Natural killer cell treated with Interleukin-12 subunit alpha and Interleukin-12 subunit beta and Interleukin-15 and Interleukin-18, amount 100 ng/mL, for 72 hours (primary cell): ENCODE results near the gene MACROD2. TPM values are rescaled to one million over a fixed set of nuclear protein-coding genes. Genes with fewer than 3 reads are reported as not detected.
"Not testable (repeated sequence)": the region's sequence is repeated elsewhere in the genome, so short reads cannot be mapped to it uniquely, and the experiment has no call there.

ENCODE experiments used
- ATAC-seq, 2 donors: fragments of 150-1000 bp; cut with Tn5 transposase in 1 of 2; sonication (Bioruptor Pico), chemical (Tn5 transposase) in 1 of 2; 2 replicates each; pipeline ENCODE4 v1.10.0; 2021
- DNase-seq: peaks from one replicate; pipeline ENCODE4 v3.0.0; 2022; ENCODE audit warnings: low spot score
- H3K27ac Mint-ChIP-seq, 2 donors: 1 replicate in 1 of 2; 2 replicates in 1 of 2; pipeline ENCODE4 v1.8.0; 2022; ENCODE audit warnings: mixed read lengths in 2 of 2, mild to moderate bottlenecking in 1 of 2, moderate library complexity in 1 of 2
- H3K27me3 Mint-ChIP-seq, 2 donors: 1 replicate in 1 of 2; 2 replicates in 1 of 2; pipeline ENCODE4 v1.8.0; 2022; ENCODE audit warnings: mixed read lengths in 2 of 2
- H3K36me3 Mint-ChIP-seq: one replicate; pipeline ENCODE4 v1.8.0; 2022; ENCODE audit warnings: mixed read lengths
- H3K4me1 Mint-ChIP-seq, 2 donors: 1 replicate in 1 of 2; 2 replicates in 1 of 2; pipeline ENCODE4 v1.8.0; 2022; ENCODE audit warnings: low read depth in 2 of 2, mixed read lengths in 2 of 2, mild to moderate bottlenecking in 1 of 2
- H3K4me3 Mint-ChIP-seq: one replicate; pipeline ENCODE4 v1.8.0; 2022; ENCODE audit warnings: mixed read lengths
- H3K9me3 Mint-ChIP-seq: 2 replicates; pipeline ENCODE4 v1.8.0; 2022; ENCODE audit warnings: mixed read lengths
- total RNA-seq, 2 donors: library from RNA; stranded (reverse); gene quantifications; one replicate each; pipeline ENCODE4 v1.2.3, GENCODE V29; 2022

MACROD2 gene
- total RNA-seq, 2 donors from 2014 or later: not detected

- H3K27ac Mint-ChIP-seq: no peak overlapping the region
- no peak overlapping the region for H3K4me3 Mint-ChIP-seq
- H3K4me1 Mint-ChIP-seq: no peaks in the 10 kb centered on the region
- DNase-seq (no peak), ATAC-seq (no peak)
- H3K27me3 Mint-ChIP-seq: no peaks in the 10 kb centered on the region
- H3K36me3 Mint-ChIP-seq: peaks cover 6% of the 10 kb centered on the region
- peaks cover 16% of the 10 kb centered on the region for H3K9me3 Mint-ChIP-seq
These were observed 920.0 kb downstream of the MACROD2 start for GRCh38 chr20:14915356-14915755.

DNA sequence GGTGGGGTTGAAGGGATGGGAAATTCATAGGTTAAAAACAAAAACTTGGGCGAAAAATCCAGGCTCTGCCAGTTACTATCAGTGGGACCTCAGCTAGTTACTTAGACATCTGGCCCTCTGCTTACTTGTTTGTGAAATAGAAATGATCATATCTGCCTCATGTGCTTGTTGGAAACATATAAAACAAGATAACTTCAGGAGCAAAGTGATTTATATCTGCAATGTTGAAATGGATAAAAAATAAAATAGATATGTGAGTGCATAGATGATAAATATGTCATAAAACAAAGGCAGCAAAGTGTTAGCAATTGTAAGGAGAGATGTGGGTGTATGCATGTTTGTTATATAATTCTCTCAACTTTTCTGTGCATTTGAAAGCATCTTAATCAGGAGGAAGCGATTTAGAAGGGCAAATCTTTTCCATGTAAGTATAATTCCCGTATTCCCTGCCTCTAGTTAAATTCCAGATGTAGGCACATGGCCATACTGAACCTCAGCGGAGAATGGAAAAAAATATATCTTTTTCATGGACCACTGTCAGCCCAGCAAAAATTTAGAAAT, 921.1 kb downstream of the MACROD2 start:
- ATAC-seq: no peak
- Mint-ChIP-seq H3K27me3 (no peaks in the 10 kb centered on the region), H3K9me3 (peaks cover 16% of the 10 kb centered on the region), H3K4me1 (no peaks in the 10 kb centered on the region), H3K27ac (no peak overlapping the region), H3K36me3 (peaks cover 6% of the 10 kb centered on the region), H3K4me3 (no peak overlapping the region)
- no peak for DNase-seq

GRCh38 chr20:14918281-14918680, 923.0 kb downstream of the MACROD2 start:
- no peaks in the 10 kb centered on the region for H3K4me1 Mint-ChIP-seq
- H3K9me3 Mint-ChIP-seq: peaks cover 12% of the 10 kb centered on the region
- no peak for ATAC-seq
- no peak overlapping the region for H3K4me3 Mint-ChIP-seq
- no peak for DNase-seq
- no peak overlapping the region for H3K27ac Mint-ChIP-seq
- H3K36me3 Mint-ChIP-seq: peaks cover 10% of the 10 kb centered on the region
- no peaks in the 10 kb centered on the region for H3K27me3 Mint-ChIP-seq

DNA sequence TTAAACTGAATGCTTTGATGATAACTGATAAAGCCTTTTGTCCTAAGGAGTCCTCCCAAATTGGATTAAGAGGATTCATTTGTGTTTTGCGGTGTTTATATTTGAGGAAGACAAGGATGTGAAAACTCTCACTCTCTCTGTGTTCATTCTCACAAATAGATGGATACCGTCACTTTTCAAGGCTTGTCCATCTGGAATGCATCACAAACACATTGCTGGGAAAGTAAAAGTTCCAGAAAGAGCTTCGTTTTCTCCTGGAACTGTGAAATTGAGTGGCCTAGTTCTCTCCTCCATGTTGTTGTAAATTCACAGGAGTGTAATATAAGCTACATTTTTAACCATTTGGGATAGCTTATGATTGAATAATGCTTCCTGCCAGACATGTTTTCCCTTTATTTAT, 923.7 kb downstream of the MACROD2 start:
- H3K27me3 Mint-ChIP-seq: no peaks in the 10 kb centered on the region
- DNase-seq (no peak), ATAC-seq (no peak)
- no peak overlapping the region for H3K4me3 Mint-ChIP-seq
- H3K27ac Mint-ChIP-seq: no peak overlapping the region
- H3K9me3 Mint-ChIP-seq: peaks cover 11% of the 10 kb centered on the region
- no peaks in the 10 kb centered on the region for H3K4me1 Mint-ChIP-seq
- H3K36me3 Mint-ChIP-seq: peaks cover 13% of the 10 kb centered on the region

DNA sequence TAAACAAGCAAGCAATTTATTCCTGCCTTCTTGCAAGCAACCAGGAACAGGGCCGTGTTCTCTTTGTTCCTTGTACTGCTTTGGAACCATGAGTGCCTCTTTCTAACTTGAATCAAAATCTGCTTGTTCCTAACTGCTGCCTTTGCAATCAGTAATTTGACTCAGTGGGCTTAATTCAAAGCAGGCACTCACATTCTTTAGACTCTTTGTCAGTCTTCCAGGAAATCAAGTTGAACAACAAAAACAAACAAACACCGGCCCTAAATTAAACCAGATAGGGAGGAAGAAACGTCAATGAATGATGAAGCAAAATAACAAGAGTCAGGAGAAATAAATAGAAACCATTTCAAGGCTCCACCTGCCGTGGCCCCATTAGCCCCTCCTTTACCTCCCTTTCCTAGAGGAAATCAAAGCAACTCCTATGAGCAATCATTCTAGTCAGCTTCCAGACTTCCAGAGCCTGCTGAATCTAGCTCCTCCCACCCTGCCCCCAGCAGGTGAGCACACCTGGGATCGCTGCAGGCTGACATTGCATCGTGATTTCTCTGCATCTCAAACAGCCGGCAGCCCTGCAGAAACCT, 924.3 kb downstream of the MACROD2 start:
- ATAC-seq (no peak), DNase-seq (no peak)
- Mint-ChIP-seq H3K4me1 (no peaks in the 10 kb centered on the region), H3K4me3 (no peak overlapping the region), H3K27me3 (no peaks in the 10 kb centered on the region), H3K36me3 (peaks cover 13% of the 10 kb centered on the region), H3K9me3 (peaks cover 9% of the 10 kb centered on the region), H3K27ac (no peak overlapping the region)

DNA sequence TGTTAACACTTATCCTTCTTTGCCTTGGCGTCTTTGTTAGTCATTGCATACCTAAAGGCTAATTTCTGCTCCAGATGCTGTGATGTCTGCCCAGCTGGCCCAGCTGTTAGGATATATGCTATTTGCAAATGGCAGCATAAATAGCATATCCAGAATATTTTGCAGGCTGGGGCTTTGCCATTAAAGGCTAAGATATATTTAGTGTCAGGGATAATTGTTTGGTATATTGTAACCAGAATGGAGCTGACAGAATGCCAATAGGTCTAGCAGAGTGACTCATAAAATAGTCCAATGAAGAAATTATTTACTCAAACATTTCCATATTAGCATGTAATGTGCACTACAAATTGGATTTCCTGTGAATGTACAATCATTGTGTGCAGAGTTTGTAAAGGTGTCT, 926.2 kb downstream of the MACROD2 start:
- peaks cover 9% of the 10 kb centered on the region for H3K9me3 Mint-ChIP-seq
- H3K27me3 Mint-ChIP-seq: no peaks in the 10 kb centered on the region
- H3K4me1 Mint-ChIP-seq: no peaks in the 10 kb centered on the region
- ATAC-seq: no peak
- no peak overlapping the region for H3K4me3 Mint-ChIP-seq
- H3K36me3 Mint-ChIP-seq: peaks cover 13% of the 10 kb centered on the region
- no peak for DNase-seq
- H3K27ac Mint-ChIP-seq: no peak overlapping the region

DNA sequence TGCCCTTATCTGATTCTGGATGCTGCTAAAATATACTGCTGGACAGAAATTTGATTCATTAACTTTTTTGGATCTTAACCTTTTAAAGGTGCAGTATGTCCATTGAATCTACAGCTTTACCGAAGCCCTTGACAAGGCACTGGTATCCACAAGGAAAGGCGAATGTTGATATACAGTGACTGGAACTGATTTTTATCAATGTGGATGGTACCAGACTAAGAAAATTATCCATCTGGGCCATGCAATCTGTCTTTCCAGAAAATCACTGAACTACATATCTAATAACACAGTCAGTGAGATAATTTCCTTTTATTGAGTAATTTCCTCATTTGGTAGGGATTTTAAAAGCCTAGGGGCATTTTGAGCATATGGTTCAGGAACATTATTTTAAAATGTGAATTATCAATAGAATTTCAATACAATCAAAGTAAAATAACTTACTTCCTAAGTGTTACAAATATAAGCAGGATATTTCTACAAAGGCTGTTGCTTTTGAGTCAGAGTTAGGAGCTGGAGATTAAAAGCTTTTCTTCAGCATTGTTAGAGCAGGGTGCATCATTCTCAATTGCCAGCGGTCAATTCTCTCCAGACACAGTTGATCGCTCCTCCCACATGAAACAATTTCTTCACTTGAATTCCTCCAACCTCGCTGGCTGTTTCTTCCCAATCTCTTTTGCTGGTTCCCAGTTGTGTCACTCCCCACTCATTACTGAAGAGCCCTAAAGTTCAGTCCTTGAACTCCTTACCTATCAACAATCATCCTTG, 927.4 kb downstream of the MACROD2 start:
- no peaks in the 10 kb centered on the region for H3K4me1 Mint-ChIP-seq
- no peak overlapping the region for H3K27ac Mint-ChIP-seq
- no peaks in the 10 kb centered on the region for H3K27me3 Mint-ChIP-seq
- H3K9me3 Mint-ChIP-seq: peaks cover 4% of the 10 kb centered on the region
- DNase-seq (no peak), ATAC-seq (no peak)
- peaks cover 7% of the 10 kb centered on the region for H3K36me3 Mint-ChIP-seq
- no peak overlapping the region for H3K4me3 Mint-ChIP-seq

DNA sequence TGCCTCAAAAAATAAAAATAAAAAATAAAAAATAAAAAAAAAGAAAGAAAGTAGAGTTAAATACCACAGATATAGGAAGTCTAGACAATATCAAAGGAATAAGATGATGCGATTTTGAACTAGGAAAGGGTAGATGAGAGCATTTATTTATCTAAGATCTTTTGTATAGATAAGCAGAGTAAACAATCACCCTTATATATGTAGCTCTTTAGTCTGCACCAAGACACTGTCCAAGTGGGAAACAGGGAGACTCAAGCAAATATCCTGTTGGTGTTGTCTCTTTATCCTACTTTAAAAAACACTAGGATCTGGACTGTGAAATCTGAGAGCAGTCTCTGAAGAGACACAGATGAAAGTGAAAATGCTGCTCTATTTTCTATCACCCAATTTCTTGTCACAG, 929.1 kb downstream of the MACROD2 start:
- Mint-ChIP-seq H3K27ac (no peak overlapping the region), H3K4me1 (no peaks in the 10 kb centered on the region), H3K9me3 (peaks cover 6% of the 10 kb centered on the region), H3K4me3 (no peak overlapping the region), H3K36me3 (peaks cover 7% of the 10 kb centered on the region), H3K27me3 (no peaks in the 10 kb centered on the region)
- ATAC-seq: no peak
- no peak for DNase-seq

DNA sequence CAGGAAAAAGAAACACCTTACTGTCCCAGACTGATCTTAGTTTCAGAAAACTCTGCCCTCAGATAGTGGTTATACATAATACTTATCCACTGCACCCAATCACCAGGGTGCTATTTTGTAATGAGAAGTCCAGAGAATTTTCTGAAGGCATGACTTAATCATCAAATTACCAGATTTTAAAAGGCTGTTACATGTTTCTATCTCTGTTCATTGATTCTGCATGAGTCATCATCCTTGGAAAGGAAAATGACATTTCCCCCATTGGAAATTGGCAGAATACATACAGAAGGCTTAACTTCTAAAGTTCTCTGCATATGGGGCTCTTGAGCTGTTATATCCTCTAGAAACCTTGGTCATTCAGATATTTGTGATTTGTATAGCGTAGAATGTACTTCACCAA, 930.0 kb downstream of the MACROD2 start:
- ATAC-seq: no peak
- no peaks in the 10 kb centered on the region for H3K27me3 Mint-ChIP-seq

DNA sequence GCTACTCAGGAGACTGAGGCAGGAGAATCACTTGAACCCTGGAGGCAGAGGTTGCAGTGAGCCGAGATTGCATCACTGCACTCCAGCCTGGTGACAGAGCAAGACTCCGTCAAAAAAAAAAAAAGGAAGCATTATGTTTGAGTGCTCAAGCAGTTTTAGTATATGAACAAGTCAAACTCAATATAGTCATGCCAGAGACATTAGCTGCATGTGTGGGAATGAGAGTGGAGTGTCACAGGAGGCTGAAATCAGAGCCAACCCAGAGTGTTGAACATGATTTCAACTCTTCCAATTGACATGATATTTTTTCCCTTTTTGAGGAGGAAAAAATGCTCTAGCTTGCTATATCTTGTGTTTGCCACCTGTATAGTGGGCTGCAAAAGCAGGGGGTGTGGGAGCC, 931.1 kb downstream of the MACROD2 start:
- H3K36me3 Mint-ChIP-seq, H3K27me3 Mint-ChIP-seq, ATAC-seq, H3K9me3 Mint-ChIP-seq, H3K4me3 Mint-ChIP-seq, H3K4me1 Mint-ChIP-seq, H3K27ac Mint-ChIP-seq, DNase-seq: not testable (repeated sequence)

More for the DNA sequence above, 930.0 kb downstream of the MACROD2 start:
- Mint-ChIP-seq H3K9me3 (peaks cover 6% of the 10 kb centered on the region), H3K36me3 (peaks cover 7% of the 10 kb centered on the region), H3K4me1 (no peaks in the 10 kb centered on the region), H3K4me3 (no peak overlapping the region), H3K27ac (no peak overlapping the region)
- no peak for DNase-seq

GRCh38 chr20:14928083-14928482, 932.8 kb downstream of the MACROD2 start:
- H3K4me1 Mint-ChIP-seq: no peaks in the 10 kb centered on the region
- H3K36me3 Mint-ChIP-seq: peaks cover 5% of the 10 kb centered on the region
- H3K27ac Mint-ChIP-seq: no peak overlapping the region
- no peaks in the 10 kb centered on the region for H3K27me3 Mint-ChIP-seq
- no peak for ATAC-seq
- no peak for DNase-seq
- H3K9me3 Mint-ChIP-seq: peaks cover 3% of the 10 kb centered on the region
- no peak overlapping the region for H3K4me3 Mint-ChIP-seq

DNA sequence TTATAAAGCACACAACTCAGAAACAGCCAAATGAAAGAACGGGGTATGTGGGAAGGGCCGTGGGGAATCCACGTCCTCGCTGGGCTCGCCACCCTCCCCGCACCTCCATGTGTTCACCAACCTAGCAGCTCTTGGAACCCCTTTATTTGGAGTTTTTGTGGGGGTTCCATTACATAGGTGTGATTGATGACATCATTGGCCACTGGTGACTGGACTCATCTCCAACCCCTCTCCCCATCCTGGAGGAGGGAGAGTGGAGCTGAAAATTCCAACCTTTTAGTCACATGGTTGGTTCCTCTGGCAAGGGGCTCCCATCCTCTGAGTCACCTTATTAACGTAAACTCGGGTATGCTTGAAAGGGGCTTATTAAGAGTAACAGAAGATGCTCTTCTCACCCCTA, 934.1 kb downstream of the MACROD2 start:
- H3K4me3 Mint-ChIP-seq: no peak overlapping the region
- peaks cover 7% of the 10 kb centered on the region for H3K9me3 Mint-ChIP-seq

GRCh38 chr20:14932040-14932439, 936.7 kb downstream of the MACROD2 start:
- DNase-seq: no peak
- no peak overlapping the region for H3K4me3 Mint-ChIP-seq
- H3K36me3 Mint-ChIP-seq: peaks cover 4% of the 10 kb centered on the region
- no peak overlapping the region for H3K27ac Mint-ChIP-seq
- H3K27me3 Mint-ChIP-seq: no peaks in the 10 kb centered on the region
- ATAC-seq: no peak
- H3K9me3 Mint-ChIP-seq: peaks cover 21% of the 10 kb centered on the region
- H3K4me1 Mint-ChIP-seq: no peaks in the 10 kb centered on the region

More for the DNA sequence above, 934.1 kb downstream of the MACROD2 start:
- ATAC-seq (no peak), DNase-seq (no peak)
- no peaks in the 10 kb centered on the region for H3K36me3 Mint-ChIP-seq
- no peak overlapping the region for H3K27ac Mint-ChIP-seq
- no peaks in the 10 kb centered on the region for H3K4me1 Mint-ChIP-seq
- H3K27me3 Mint-ChIP-seq: no peaks in the 10 kb centered on the region

GRCh38 chr20:14935285-14935684, 940.0 kb downstream of the MACROD2 start:
- no peak overlapping the region for H3K4me3 Mint-ChIP-seq
- no peaks in the 10 kb centered on the region for H3K27me3 Mint-ChIP-seq
- ATAC-seq (no peak), DNase-seq (no peak)
- peaks cover 19% of the 10 kb centered on the region for H3K9me3 Mint-ChIP-seq
- H3K4me1 Mint-ChIP-seq: no peaks in the 10 kb centered on the region
- H3K36me3 Mint-ChIP-seq: peaks cover 4% of the 10 kb centered on the region
- H3K27ac Mint-ChIP-seq: no peak overlapping the region
